IMR-90 (cell line): ENCODE data around the gene TTC21A. TPM values are rescaled to one million over a fixed set of nuclear protein-coding genes. Genes with fewer than 3 reads are reported as not detected.

Experiments
- ATAC-seq: fragments of 200-7000 bp; cut with Tn5 transposase; 2 replicates; pipeline ENCODE4 v1.9.1; 2020; ENCODE audit warnings: low read depth, mild to moderate bottlenecking, moderate library complexity
- BruUV-seq: library from RNA; stranded (reverse); fragments of 400-500 nt; replicated peaks from 2 replicates; lab custom pipeline; 2021; lab: Mats Ljungman, UMichigan
- CTCF ChIA-PET: fragments of 300-600 bp; formaldehyde crosslinking; extraction: SDS; loops from one replicate; lab custom pipeline; 2021; ENCODE audit warnings: antibody characterized with exemption; lab: Yijun Ruan, JAX
- POLR2A ChIA-PET: fragments of 300-600 bp; sonication (Branson Sonifier 250); formaldehyde crosslinking; loops from one replicate; lab custom pipeline; 2022; ENCODE audit warnings: antibody characterized with exemption; ENCODE audit not compliant: unreplicated experiment; lab: Charles Lee
- DNase-seq: peaks from one replicate; pipeline ENCODE4 v3.0.0; 2013
- H2AFZ ChIP-seq: replicated peaks from 2 replicates; pipeline ENCODE3; 2013; ENCODE audit warnings: low read length, mild to moderate bottlenecking; ENCODE audit not compliant: poor library complexity
- H2AK5ac ChIP-seq: 2 replicates; pipeline ENCODE4 v1.6.1; 2013; ENCODE audit warnings: low read depth, low read length, inconsistent platforms
- H2AK9ac ChIP-seq: replicated peaks from 2 replicates; pipeline ENCODE3; 2013; ENCODE audit warnings: mild to moderate bottlenecking, low read depth, low read length, moderate library complexity; ENCODE audit not compliant: poor library complexity
- H2BK120ac ChIP-seq: 2 replicates; pipeline ENCODE4 v1.6.1; 2013; ENCODE audit warnings: low read depth, low read length, inconsistent platforms
- H2BK15ac ChIP-seq: 3 replicates; pipeline ENCODE4 v1.6.1; 2013; ENCODE audit warnings: low read depth, low read length, inconsistent platforms
- H2BK20ac ChIP-seq: 2 replicates; pipeline ENCODE4 v1.6.1; 2013; ENCODE audit warnings: low read depth, mild to moderate bottlenecking, inconsistent platforms, low read length, moderate library complexity
- H2BK5ac ChIP-seq: 2 replicates; pipeline ENCODE4 v1.6.1; 2013; ENCODE audit warnings: mild to moderate bottlenecking, low read depth, low read length, inconsistent platforms; ENCODE audit not compliant: poor library complexity, severe bottlenecking
- H3K14ac ChIP-seq: replicated peaks from 2 replicates; pipeline ENCODE4 v1.6.1; 2013; ENCODE audit warnings: low read depth, low read length, inconsistent platforms
- H3K18ac ChIP-seq: 2 replicates; pipeline ENCODE4 v1.6.1; 2013; ENCODE audit warnings: low read depth, low read length, control low read depth
- H3K23ac ChIP-seq: 2 replicates; pipeline ENCODE4 v1.6.1; 2013; ENCODE audit warnings: low read depth, low read length, inconsistent platforms
- H3K27ac ChIP-seq: 2 replicates; pipeline ENCODE4 v1.5.1; 2013; ENCODE audit warnings: mild to moderate bottlenecking, control low read depth, low read length; ENCODE audit not compliant: insufficient read depth
- H3K27me3 ChIP-seq: 2 replicates; pipeline ENCODE4 v1.6.1; 2013; ENCODE audit warnings: low read length; ENCODE audit not compliant: control insufficient read depth, insufficient read depth
- H3K36me3 ChIP-seq: 2 replicates; pipeline ENCODE4 v1.6.1; 2013; ENCODE audit warnings: low read length, mixed read lengths; ENCODE audit not compliant: control insufficient read depth, insufficient read depth
- H3K4ac ChIP-seq: 2 replicates; pipeline ENCODE4 v1.6.1; 2013; ENCODE audit warnings: low read depth, low read length, inconsistent platforms
- H3K4me1 ChIP-seq: 2 replicates; pipeline ENCODE4 v1.6.1; 2013; ENCODE audit warnings: low read length, mixed read lengths; ENCODE audit not compliant: control insufficient read depth, insufficient read depth
- H3K4me2 ChIP-seq: 2 replicates; pipeline ENCODE4 v1.6.1; 2013; ENCODE audit warnings: low read depth, mild to moderate bottlenecking, control low read depth, low read length, moderate library complexity
- H3K4me3 ChIP-seq: 2 replicates; pipeline ENCODE4 v1.5.1; 2013; ENCODE audit warnings: low read depth, mild to moderate bottlenecking, control low read depth, low read length, moderate library complexity; ENCODE audit not compliant: insufficient read depth
- H3K56ac ChIP-seq: 2 replicates; pipeline ENCODE4 v1.6.1; 2013; ENCODE audit warnings: low read length, inconsistent platforms; ENCODE audit not compliant: insufficient read depth; ENCODE audit errors: extremely low read depth
- H3K79me1 ChIP-seq, 2 experiments: 2 replicates each; pipeline ENCODE4 v1.6.1; 2013; ENCODE audit warnings: low read length in 2 of 2, inconsistent platforms in 1 of 2, low read depth in 1 of 2
- H3K9ac ChIP-seq: 2 replicates; pipeline ENCODE4 v1.6.1; 2013; ENCODE audit warnings: low read depth, low read length, control low read depth
- H3K9me1 ChIP-seq: 2 replicates; pipeline ENCODE4 v1.6.1; 2013; ENCODE audit warnings: low read length, inconsistent platforms; ENCODE audit not compliant: insufficient read depth
- H3K9me3 ChIP-seq: 2 replicates; pipeline ENCODE4 v1.6.1; 2013; ENCODE audit warnings: low read length; ENCODE audit not compliant: control insufficient read depth, insufficient read depth
- H4K20me1 ChIP-seq: 2 replicates; pipeline ENCODE4 v1.6.1; 2013; ENCODE audit warnings: low read length, inconsistent platforms; ENCODE audit not compliant: insufficient read depth
- H4K5ac ChIP-seq: 2 replicates; pipeline ENCODE4 v1.6.1; 2013; ENCODE audit warnings: mild to moderate bottlenecking, low read depth, low read length, control low read depth
- H4K8ac ChIP-seq, 2 experiments: 2 replicates each; pipeline ENCODE4 v1.6.1; 2013; ENCODE audit warnings: low read depth in 2 of 2, low read length in 2 of 2, control low read depth in 1 of 2, inconsistent platforms in 1 of 2
- H4K91ac ChIP-seq: 2 replicates; pipeline ENCODE4 v1.6.1; 2013; ENCODE audit warnings: low read depth, low read length, inconsistent platforms; ENCODE audit not compliant: insufficient read depth
- BHLHE40 ChIP-seq: fragments of 150-350 bp; IDR thresholded peaks from 2 replicates; pipeline ENCODE4 v1.6.1; 2016; ENCODE audit warnings: mild to moderate bottlenecking, low read depth, low read length
- CEBPB ChIP-seq: IDR thresholded peaks from 2 replicates; pipeline ENCODE4 v1.6.1; 2012; ENCODE audit warnings: low read depth, low read length, improper control_type of control experiment
- CHD1 ChIP-seq: IDR thresholded peaks from 2 replicates; pipeline ENCODE4 v1.6.1; 2012; ENCODE audit warnings: low read depth, low read length, improper control_type of control experiment
- FOS ChIP-seq: fragments of 150-350 bp; IDR thresholded peaks from 2 replicates; pipeline ENCODE4 v1.6.1; 2016; ENCODE audit warnings: low read depth, low read length
- MAFK ChIP-seq: IDR thresholded peaks from 2 replicates; pipeline ENCODE4 v1.6.1; 2012; ENCODE audit warnings: low read depth, low read length, improper control_type of control experiment
- MAZ ChIP-seq: IDR thresholded peaks from 2 replicates; pipeline ENCODE4 v1.6.1; 2012; ENCODE audit warnings: low read depth, mild to moderate bottlenecking, low read length, improper control_type of control experiment, moderate library complexity, borderline replicate concordance
- MXI1 ChIP-seq: IDR thresholded peaks from 2 replicates; pipeline ENCODE4 v1.6.1; 2012; ENCODE audit warnings: low read depth, mild to moderate bottlenecking, low read length, moderate library complexity, borderline replicate concordance
- NFE2L2 ChIP-seq: fragments of 150-350 bp; IDR thresholded peaks from 2 replicates; pipeline ENCODE4 v1.6.1; 2016; ENCODE audit warnings: low read depth, mild to moderate bottlenecking, low read length
- POLR2A ChIP-seq: IDR thresholded peaks from 2 replicates; pipeline ENCODE4 v1.6.1; 2012; ENCODE audit warnings: mild to moderate bottlenecking, low read depth, low read length
- RAD21 ChIP-seq: IDR thresholded peaks from 2 replicates; pipeline ENCODE4 v1.6.1; 2012; ENCODE audit warnings: low read length, improper control_type of control experiment
- RCOR1 ChIP-seq: IDR thresholded peaks from 2 replicates; pipeline ENCODE4 v1.6.1; 2012; ENCODE audit warnings: mild to moderate bottlenecking, low read length, improper control_type of control experiment; ENCODE audit not compliant: insufficient replicate concordance
- RFX5 ChIP-seq: IDR thresholded peaks from 2 replicates; pipeline ENCODE4 v1.8.0; 2012; ENCODE audit warnings: low read depth, mild to moderate bottlenecking, low read length, moderate library complexity
- SMC3 ChIP-seq: fragments of 150-350 bp; IDR thresholded peaks from 2 replicates; pipeline ENCODE4 v1.6.1; 2016; ENCODE audit warnings: low read depth, mild to moderate bottlenecking, antibody characterized with exemption, low read length, moderate library complexity
- WGBS, 2 experiments: methylation state at CpG; one replicate each; pipeline versions ENCODE4 v1.1.5 to v1.1.7; 2013; ENCODE audit warnings: missing lambda C conversion rate in 2 of 2; ENCODE audit not compliant: insufficient read length in 1 of 2; ENCODE audit errors: extremely low coverage in 2 of 2; 5-methylcytosine and 5-hydroxymethylcytosine counted together
- dilution Hi-C: fragments of 300-500 bp; cut with HindIII; formaldehyde crosslinking; loops from one replicate; pipeline ENCODE4 v1.14.3; 2018; ENCODE audit warnings: low sequenced_read_pairs; ENCODE audit not compliant: unreplicated experiment
- in situ Hi-C: fragments of 300-500 bp; cut with MboI; formaldehyde crosslinking; loops from 3 replicates; pipeline ENCODE4 v1.14.3; 2019; ENCODE audit warnings: low sequenced_read_pairs, inconsistent platforms, mixed read lengths
- intact Hi-C: fragments of 100-400 bp; cut with micrococcal nuclease; formaldehyde crosslinking; loops from 2 replicates; pipeline ENCODE4 v1.10.0; 2022
- polyA plus RNA-seq, 3 experiments: library from polyadenylated mRNA; depleted of rRNA; stranded (reverse); fragments of >200 nt; gene quantifications; 2 replicates each; pipeline ENCODE4 v1.2.3, GENCODE V29; 2012; ENCODE audit warnings: low replicate concordance in 1 of 3
- total RNA-seq: library from RNA; depleted of rRNA; stranded (reverse); fragments of >200 nt; gene quantifications from 2 replicates; pipeline ENCODE4 v1.2.3, GENCODE V29; 2012
- TF ChIP-seq, protein P1 (sequence below): conservative IDR thresholded peaks from 2 replicates; pipeline ENCODE4 v1.5.1; 2012; ENCODE audit warnings: mild to moderate bottlenecking, low read depth, low read length, improper control_type of control experiment
- TF ChIP-seq, protein P2 (sequence below): fragments of 150-350 bp; IDR thresholded peaks from 2 replicates; pipeline ENCODE4 v1.6.1; 2017; ENCODE audit warnings: mild to moderate bottlenecking, antibody characterized with exemption, low read length, low read depth

The TTC21A gene
- total and polyA plus RNA-seq, 2 of the 4 experiments (the other 2 are of a cell fraction) = 0.90 to 1.8 TPM

DNA sequence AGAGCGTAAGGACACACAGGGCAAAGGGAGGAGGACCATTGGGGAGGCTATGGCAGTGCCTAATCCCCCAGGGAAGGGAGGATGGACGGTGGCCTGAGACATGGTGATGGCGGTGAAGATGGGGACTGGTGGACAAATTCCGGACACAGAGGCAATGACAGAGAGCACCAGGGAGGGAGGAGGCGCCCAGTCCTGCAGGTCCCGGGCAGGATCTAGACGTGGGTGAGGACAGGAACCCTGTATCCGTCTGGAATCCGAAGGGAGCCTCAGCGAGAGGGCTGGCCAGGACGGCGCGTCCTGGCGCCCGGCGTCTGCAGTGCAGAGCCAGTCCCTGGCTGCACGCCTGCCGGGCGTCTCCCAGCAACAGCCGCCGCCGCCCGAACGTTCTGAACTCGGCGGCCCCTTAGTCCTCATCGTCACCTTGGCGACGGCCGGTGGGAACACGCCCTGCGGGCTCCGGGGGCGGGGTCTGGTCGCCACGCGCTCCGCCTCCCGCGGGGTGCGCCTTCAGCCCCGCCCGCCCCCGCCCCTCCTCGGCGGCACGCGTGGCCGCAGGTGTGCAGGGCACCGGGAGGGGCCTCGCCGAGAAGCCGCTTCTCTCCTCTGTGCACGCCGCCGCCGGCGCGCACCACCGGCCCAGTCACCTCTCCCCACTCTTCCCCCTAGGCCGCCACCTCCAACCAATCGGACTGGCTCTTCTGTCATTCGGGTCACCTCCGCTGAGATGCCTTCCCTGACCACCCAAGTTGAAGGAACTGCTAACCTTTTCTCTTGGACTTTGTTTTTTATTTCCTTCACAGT, 73.3 kb downstream of the TTC21A start:
- Histone ChIP-seq H3K56ac (peak overlapping the region; percentile 54; the same call in 1 of the 2 replicates), H2BK120ac (peak overlapping the region; percentile 77), H3K4me2 (peak overlapping the region; percentile 88), H4K5ac (no peak overlapping the region; the same call in 1 of the 2 replicates), H3K79me1 (peaks cover 0 to 15% of the 10 kb centered on the region in 2 experiments; a peak in 1 of 4 replicates), H2BK20ac (peak overlapping the region; percentile 53), H3K27me3 (no peaks in the 10 kb centered on the region), H2BK15ac (peak overlapping the region; percentile 80), H3K9me1 (peaks cover 12% of the 10 kb centered on the region), H3K18ac (no peak overlapping the region), H4K20me1 (no peaks in the 10 kb centered on the region), H3K9ac (0 out of 2 replicates have a peak overlapping the region, but pooled peaks have one; percentile 58), H3K4me1 (peaks cover 11% of the 10 kb centered on the region), H3K23ac (peak overlapping the region; percentile 79), H3K14ac (peak overlapping the region; percentile 78), H3K4me3 (peak overlapping the region; percentile 32), H3K27ac (no peak overlapping the region; the same call in 1 of the 2 replicates), H2AFZ (peak overlapping the region; percentile 94), H2AK5ac (peak overlapping the region; percentile 86), H4K8ac (peak overlapping the region; percentile 30 to 68; a peak in 2 of 4 replicates), H4K91ac (peak overlapping the region; percentile 76), H3K4ac (peak overlapping the region; percentile 71), H2AK9ac (peak overlapping the region; percentile 63), H3K9me3 (no peaks in the 10 kb centered on the region), H3K36me3 (no peaks in the 10 kb centered on the region), H2BK5ac (no peak overlapping the region)
- peak; percentile 33; the same call in 1 of the 2 replicates for TF ChIP-seq RAD21
- TF ChIP-seq, protein P1, sequence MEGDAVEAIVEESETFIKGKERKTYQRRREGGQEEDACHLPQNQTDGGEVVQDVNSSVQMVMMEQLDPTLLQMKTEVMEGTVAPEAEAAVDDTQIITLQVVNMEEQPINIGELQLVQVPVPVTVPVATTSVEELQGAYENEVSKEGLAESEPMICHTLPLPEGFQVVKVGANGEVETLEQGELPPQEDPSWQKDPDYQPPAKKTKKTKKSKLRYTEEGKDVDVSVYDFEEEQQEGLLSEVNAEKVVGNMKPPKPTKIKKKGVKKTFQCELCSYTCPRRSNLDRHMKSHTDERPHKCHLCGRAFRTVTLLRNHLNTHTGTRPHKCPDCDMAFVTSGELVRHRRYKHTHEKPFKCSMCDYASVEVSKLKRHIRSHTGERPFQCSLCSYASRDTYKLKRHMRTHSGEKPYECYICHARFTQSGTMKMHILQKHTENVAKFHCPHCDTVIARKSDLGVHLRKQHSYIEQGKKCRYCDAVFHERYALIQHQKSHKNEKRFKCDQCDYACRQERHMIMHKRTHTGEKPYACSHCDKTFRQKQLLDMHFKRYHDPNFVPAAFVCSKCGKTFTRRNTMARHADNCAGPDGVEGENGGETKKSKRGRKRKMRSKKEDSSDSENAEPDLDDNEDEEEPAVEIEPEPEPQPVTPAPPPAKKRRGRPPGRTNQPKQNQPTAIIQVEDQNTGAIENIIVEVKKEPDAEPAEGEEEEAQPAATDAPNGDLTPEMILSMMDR = 0 out of 2 replicates have a peak, but pooled peaks have one; percentile 21
- TF ChIP-seq SMC3 = peak; percentile 24
- TF ChIP-seq CEBPB = no peak
- TF ChIP-seq, protein P2, sequence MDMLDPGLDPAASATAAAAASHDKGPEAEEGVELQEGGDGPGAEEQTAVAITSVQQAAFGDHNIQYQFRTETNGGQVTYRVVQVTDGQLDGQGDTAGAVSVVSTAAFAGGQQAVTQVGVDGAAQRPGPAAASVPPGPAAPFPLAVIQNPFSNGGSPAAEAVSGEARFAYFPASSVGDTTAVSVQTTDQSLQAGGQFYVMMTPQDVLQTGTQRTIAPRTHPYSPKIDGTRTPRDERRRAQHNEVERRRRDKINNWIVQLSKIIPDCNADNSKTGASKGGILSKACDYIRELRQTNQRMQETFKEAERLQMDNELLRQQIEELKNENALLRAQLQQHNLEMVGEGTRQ = 0 out of 2 replicates have a peak, but pooled peaks have one; percentile 6
- TF ChIP-seq NFE2L2 = no peak
- TF ChIP-seq BHLHE40 = 0 out of 2 replicates have a peak, but pooled peaks have one; percentile 2
- no peak for TF ChIP-seq FOS
- 0 out of 2 replicates have a peak, but pooled peaks have one; percentile 23 for TF ChIP-seq POLR2A
- TF ChIP-seq RCOR1 = no peak
- TF ChIP-seq MXI1 = 0 out of 2 replicates have a peak, but pooled peaks have one; percentile 40
- no peak for TF ChIP-seq CHD1
- TF ChIP-seq MAFK = no peak
- TF ChIP-seq RFX5 = 0 out of 2 replicates have a peak, but pooled peaks have one; percentile 2
- peak; percentile 35; the same call in 1 of the 2 replicates for TF ChIP-seq MAZ
- CTCF ChIA-PET = no interaction called here
- dilution Hi-C loops (no loop called here), in situ Hi-C loops (no loop called here), intact Hi-C loops (loop anchor here (2.0 kb wide), 1 partner anchor 74 kb away; the partner anchor contains the start of genes GORASP1 and TTC21A)
- no TSS peak for BruUV-seq
- DNase-seq (peak; percentile 54), ATAC-seq (peak; percentile 68)
- POLR2A ChIA-PET = no interaction called here
- 12% methylated on average over 14 of the region's 64 CpGs; no CpG with 5 or more reads in 1 of the 2 experiments for WGBS, 2 experiments
